Panc1 (cell line): Measurements from ENCODE around the gene PLEKHG5. TPM values are rescaled to one million over a fixed set of nuclear protein-coding genes. Genes with fewer than 3 reads are reported as not detected.

Experiments used
- ATAC-seq: fragments of 200-7000 bp; cut with Tn5 transposase; 2 replicates; pipeline ENCODE4 v1.9.1; 2020; ENCODE audit warnings: mild to moderate bottlenecking, moderate library complexity
- BruUV-seq: library from RNA; stranded (reverse); fragments of 400-500 nt; replicated peaks from 2 replicates; lab custom pipeline; 2021; lab: Mats Ljungman, UMichigan
- CTCF ChIA-PET: fragments of 300-600 bp; sonication (Branson Sonifier 250); formaldehyde crosslinking; loops from one replicate; lab custom pipeline; 2022; ENCODE audit warnings: antibody characterized with exemption; lab: Charles Lee
- POLR2A ChIA-PET: fragments of 300-600 bp; sonication (Branson Sonifier 250); formaldehyde crosslinking; loops from one replicate; lab custom pipeline; 2022; ENCODE audit warnings: antibody characterized with exemption; lab: Charles Lee
- DNase-seq: peaks from one replicate; pipeline ENCODE4 v3.0.0-alpha.2; 2010; ENCODE audit warnings: low read depth, low spot score
- H3K27ac ChIP-seq: 2 replicates; pipeline ENCODE4 v1.5.1; 2011; ENCODE audit warnings: mild to moderate bottlenecking, low read length, inconsistent platforms
- H3K27me3 ChIP-seq: fragments of 200-500 bp; sonication (Bioruptor generic); 2 replicates; pipeline ENCODE4 v1.6.0; 2014; ENCODE audit warnings: low read length, inconsistent platforms; ENCODE audit not compliant: control insufficient read depth, insufficient read depth
- H3K36me3 ChIP-seq: fragments of 200-500 bp; sonication (Bioruptor generic); 2 replicates; pipeline ENCODE4 v1.5.1; 2014; ENCODE audit warnings: inconsistent platforms, mild to moderate bottlenecking, low read length, moderate library complexity; ENCODE audit not compliant: control insufficient read depth, insufficient read depth
- H3K4me1 ChIP-seq: 2 replicates; pipeline ENCODE4 v1.5.1; 2011; ENCODE audit warnings: inconsistent platforms, mild to moderate bottlenecking, low read length, moderate library complexity; ENCODE audit not compliant: control insufficient read depth, insufficient read depth
- H3K4me3 ChIP-seq, 2 experiments: 2 replicates each; pipeline ENCODE4 v1.5.1; 2011 to 2012; ENCODE audit warnings: low read depth in 2 of 2, low read length in 2 of 2, mild to moderate bottlenecking in 2 of 2, inconsistent platforms in 1 of 2, moderate library complexity in 1 of 2
- H3K9me3 ChIP-seq: fragments of 200-500 bp; sonication (Bioruptor generic); 2 replicates; pipeline ENCODE4 v1.5.1; 2014; ENCODE audit warnings: low read depth, mild to moderate bottlenecking, inconsistent platforms, low read length, moderate library complexity; ENCODE audit not compliant: control insufficient read depth, insufficient read depth
- CTCF ChIP-seq: fragments of 450-650 bp; IDR thresholded peaks from 2 replicates; pipeline ENCODE4 v1.5.1; 2017; ENCODE audit warnings: mild to moderate bottlenecking
- POLR2AphosphoS5 ChIP-seq: IDR thresholded peaks from 2 replicates; pipeline ENCODE4 v1.6.1; 2012; ENCODE audit warnings: mild to moderate bottlenecking, low read depth, low read length, moderate library complexity
- REST ChIP-seq, 2 experiments: IDR thresholded peaks; 2 replicates each; pipeline ENCODE4 v1.6.1; 2011 to 2012; ENCODE audit warnings: low read depth in 2 of 2, control low read depth in 1 of 2, low read length in 1 of 2, mild to moderate bottlenecking in 1 of 2, moderate library complexity in 1 of 2; ENCODE audit not compliant: insufficient read depth in 1 of 2
- SIN3A ChIP-seq: IDR thresholded peaks from 2 replicates; pipeline ENCODE4 v1.6.1; 2012; ENCODE audit warnings: low read depth, mild to moderate bottlenecking, low read length, moderate library complexity, borderline replicate concordance; ENCODE audit not compliant: insufficient read depth
- TCF7L2 ChIP-seq: IDR thresholded peaks from 2 replicates; pipeline ENCODE4 v1.6.1; 2011; ENCODE audit warnings: mild to moderate bottlenecking, low read depth, low read length, inconsistent platforms
- in situ Hi-C: cut with HindIII; loops from 2 replicates; pipeline ENCODE4 v1.10.0; 2016; ENCODE audit warnings: low sequenced_read_pairs, low pct_unique_long_range_greater_than_20kb
- intact Hi-C: fragments of 100-400 bp; cut with micrococcal nuclease; formaldehyde crosslinking; loops from one replicate; pipeline ENCODE4 v1.10.0; 2022; ENCODE audit not compliant: unreplicated experiment
- total RNA-seq: library from RNA; stranded (reverse); gene quantifications from one replicate; pipeline ENCODE4 v1.2.1, GENCODE V29; 2021; ENCODE audit not compliant: unreplicated experiment

PLEKHG5 gene
- total RNA-seq, 1 experiment from 2014 or later = 6.8 TPM

- H3K9me3 ChIP-seq = no peaks in the 10 kb centered on the region
- H3K4me3 ChIP-seq = no peak overlapping the region
- no peak overlapping the region for H3K27ac ChIP-seq
- H3K36me3 ChIP-seq = no peaks in the 10 kb centered on the region
- DNase-seq = no peak
- no peaks in the 10 kb centered on the region for H3K4me1 ChIP-seq
- in situ Hi-C loops (no loop called here), intact Hi-C loops (no loop called here)
- no TSS peak for BruUV-seq
- POLR2A ChIA-PET = no interaction called here
- CTCF ChIA-PET = interaction anchor here (0.6 to 0.7 kb wide), 5 partner anchors 11 to 50 kb away, joined by 3 to 10 read pairs (median 5); no protein-coding TSS in a partner anchor
- no peak for ATAC-seq
- no peak for TF ChIP-seq CTCF
- no peak for TF ChIP-seq TCF7L2
- no peak for TF ChIP-seq SIN3A
- TF ChIP-seq REST (IDR thresholded peaks at IDR 0.05; ENCODE audit: insufficient read depth in 1 of 2, low read depth in 2 of 2, low read length in 1 of 2) = no peak
- no peak for TF ChIP-seq POLR2AphosphoS5
- no peaks in the 10 kb centered on the region for H3K27me3 ChIP-seq
Observed at GRCh38 chr1:6473974-6474814, 17.3 kb downstream of the PLEKHG5 start.

DNA sequence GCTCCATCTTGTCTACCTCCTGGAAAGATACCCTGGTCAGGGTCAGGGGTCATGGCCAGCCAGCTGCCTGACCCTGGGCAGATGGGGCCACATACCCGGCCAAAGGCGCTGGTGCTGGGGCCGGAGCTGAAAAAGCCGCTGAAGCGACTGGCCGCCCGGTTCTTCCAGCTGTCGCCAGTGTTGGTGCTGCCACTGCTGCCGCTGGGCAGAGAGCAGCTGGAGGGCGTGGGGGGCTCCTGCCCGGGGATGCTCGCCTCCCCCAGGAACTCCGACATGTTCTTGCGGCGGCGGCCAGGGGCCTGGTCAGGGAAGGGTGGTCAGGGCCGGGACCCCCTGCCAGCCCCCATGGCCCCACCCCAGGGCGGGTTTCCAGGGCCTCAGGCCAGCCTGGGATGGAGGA is 18.3 kb downstream of the PLEKHG5 start:
- no peaks in the 10 kb centered on the region for H3K9me3 ChIP-seq
- H3K36me3 ChIP-seq = no peaks in the 10 kb centered on the region
- BruUV-seq = no TSS peak
- H3K27ac ChIP-seq = no peak overlapping the region
- CTCF ChIA-PET = no interaction called here
- H3K4me1 ChIP-seq = no peaks in the 10 kb centered on the region
- POLR2A ChIA-PET = no interaction called here
- DNase-seq (no peak), ATAC-seq (no peak)
- in situ Hi-C loops (no loop called here), intact Hi-C loops (no loop called here)
- TF ChIP-seq SIN3A = no peak
- no peak for TF ChIP-seq POLR2AphosphoS5
- TF ChIP-seq CTCF = no peak
- TF ChIP-seq REST (IDR thresholded peaks at IDR 0.05; ENCODE audit: insufficient read depth in 1 of 2, low read depth in 2 of 2, low read length in 1 of 2) = no peak
- TF ChIP-seq TCF7L2 = no peak
- no peaks in the 10 kb centered on the region for H3K27me3 ChIP-seq
- H3K4me3 ChIP-seq = no peak overlapping the region
